ENCODE data around the gene HEYL.

The HEYL gene

DNA sequence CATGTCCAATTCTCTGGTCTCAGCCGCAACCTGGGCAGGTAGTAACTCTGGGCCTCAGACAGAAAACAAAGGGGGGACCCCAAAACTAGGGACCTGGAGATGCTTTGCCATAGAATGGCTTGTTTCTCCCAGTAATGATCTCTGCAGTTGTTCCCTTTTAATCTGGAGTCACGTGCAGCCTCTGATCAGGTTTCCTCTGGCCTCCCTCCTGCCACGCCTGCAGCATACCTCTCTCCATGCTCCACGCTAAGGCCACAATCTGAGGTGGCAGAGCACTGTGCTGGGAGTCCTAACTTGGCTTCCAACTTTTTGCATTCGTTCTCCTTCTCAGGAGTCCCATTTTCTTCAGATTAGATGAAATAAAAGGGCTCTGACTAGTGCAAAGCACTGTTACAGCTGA is 64.8 kb downstream of the HEYL start:
- Histone ChIP-seq H3K4me2 (ENCODE audit: low read depth, low read length) (peak overlapping the region; percentile 91), H3K4me3 (ENCODE audit: low read length) (peak overlapping the region; percentile 96), H3F3A (ENCODE audit: insufficient read depth, low read length) (peaks cover 66% of the 10 kb centered on the region), H3K4me1 (ENCODE audit: low read length) (peaks cover 15% of the 10 kb centered on the region), H3K27ac (ENCODE audit: low read length) (peak overlapping the region; percentile 94; the same call in 1 of the 2 replicates), H3K27me3 (replicated peaks; ENCODE audit: insufficient read depth, low read length) (no peaks in the 10 kb centered on the region), H3K36me3 (replicated peaks; ENCODE audit: insufficient read depth, low read length) (peaks cover 50% of the 10 kb centered on the region), H4K20me1 (ENCODE audit: insufficient read depth, low read length) (peaks cover 62% of the 10 kb centered on the region), H3K9ac (ENCODE audit: low read length) (peak overlapping the region; percentile 94), H2AFZ (ENCODE audit: low read length) (no peak overlapping the region), H3K9me3 (replicated peaks; ENCODE audit: insufficient read depth, low read length) (no peaks in the 10 kb centered on the region), H3K79me2 (ENCODE audit: low read length) (peaks cover 78% of the 10 kb centered on the region), H3K9me2 (replicated peaks; ENCODE audit: insufficient read depth, low read length) (no peaks in the 10 kb centered on the region)
- no peak for DNase-seq
- TF ChIP-seq EZH2 (optimal IDR thresholded peaks at IDR 0.05; ENCODE audit: low read depth, low read length) (no peak), CTCF (IDR thresholded peaks at IDR 0.05; ENCODE audit: low read length) (no peak)

Measured in MM.1S (cell line).